ENCODE data around the gene PLTP. TPM values are rescaled to one million over a fixed set of nuclear protein-coding genes. Genes with fewer than 3 reads are reported as not detected.
A peak's percentile ranks its signal among the peaks of the same experiment; 100 is the strongest.

PLTP gene
- total and polyA plus RNA-seq, 2 of the 13 experiments (the other 11 are each of a cell fraction or from before 2014, with no cell fraction given), result 16.9 to 28.6 TPM

DNA sequence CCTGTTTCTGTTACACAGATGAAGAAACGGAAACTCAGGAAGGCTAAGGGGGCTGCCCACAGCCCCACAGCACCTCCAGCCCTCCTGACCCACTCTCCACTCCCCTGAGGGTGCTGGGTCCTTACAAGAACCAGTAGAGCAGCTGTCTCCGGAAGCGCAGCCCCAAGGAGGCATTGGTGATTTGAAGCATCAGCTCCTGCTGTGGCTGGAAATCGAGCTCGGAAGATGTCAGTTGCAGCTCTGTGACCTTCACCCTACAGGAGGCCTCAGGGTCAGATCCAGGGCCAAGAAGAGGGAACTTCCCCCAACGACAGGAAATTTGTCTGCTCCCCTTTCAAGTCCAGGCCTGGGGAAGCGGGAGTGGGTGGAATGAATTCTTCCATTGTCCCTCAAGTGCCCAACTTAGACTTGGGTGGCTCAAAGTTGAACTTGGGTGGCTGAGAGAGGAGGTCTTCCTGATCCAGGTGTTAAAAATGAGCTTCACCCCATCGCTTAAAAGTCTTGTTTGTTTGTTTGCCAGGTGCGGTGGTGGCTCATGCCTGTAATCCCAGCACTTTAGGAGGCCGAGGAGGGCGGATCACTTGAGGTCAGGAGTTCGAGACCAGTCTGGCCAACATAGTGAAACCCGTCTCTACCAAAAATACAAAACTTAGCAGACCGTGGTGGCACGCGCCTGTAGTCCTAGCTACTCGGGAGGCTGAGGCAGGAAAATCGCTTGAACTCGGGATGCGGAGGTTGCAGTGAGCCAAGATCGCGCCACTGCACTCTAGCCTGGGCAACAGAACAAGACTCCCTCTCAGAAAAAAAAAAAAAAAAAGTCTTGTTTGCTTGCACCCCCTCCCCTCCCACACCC, 1.9 kb downstream of the PLTP start (continued):
- TF ChIP-seq, protein P1, sequence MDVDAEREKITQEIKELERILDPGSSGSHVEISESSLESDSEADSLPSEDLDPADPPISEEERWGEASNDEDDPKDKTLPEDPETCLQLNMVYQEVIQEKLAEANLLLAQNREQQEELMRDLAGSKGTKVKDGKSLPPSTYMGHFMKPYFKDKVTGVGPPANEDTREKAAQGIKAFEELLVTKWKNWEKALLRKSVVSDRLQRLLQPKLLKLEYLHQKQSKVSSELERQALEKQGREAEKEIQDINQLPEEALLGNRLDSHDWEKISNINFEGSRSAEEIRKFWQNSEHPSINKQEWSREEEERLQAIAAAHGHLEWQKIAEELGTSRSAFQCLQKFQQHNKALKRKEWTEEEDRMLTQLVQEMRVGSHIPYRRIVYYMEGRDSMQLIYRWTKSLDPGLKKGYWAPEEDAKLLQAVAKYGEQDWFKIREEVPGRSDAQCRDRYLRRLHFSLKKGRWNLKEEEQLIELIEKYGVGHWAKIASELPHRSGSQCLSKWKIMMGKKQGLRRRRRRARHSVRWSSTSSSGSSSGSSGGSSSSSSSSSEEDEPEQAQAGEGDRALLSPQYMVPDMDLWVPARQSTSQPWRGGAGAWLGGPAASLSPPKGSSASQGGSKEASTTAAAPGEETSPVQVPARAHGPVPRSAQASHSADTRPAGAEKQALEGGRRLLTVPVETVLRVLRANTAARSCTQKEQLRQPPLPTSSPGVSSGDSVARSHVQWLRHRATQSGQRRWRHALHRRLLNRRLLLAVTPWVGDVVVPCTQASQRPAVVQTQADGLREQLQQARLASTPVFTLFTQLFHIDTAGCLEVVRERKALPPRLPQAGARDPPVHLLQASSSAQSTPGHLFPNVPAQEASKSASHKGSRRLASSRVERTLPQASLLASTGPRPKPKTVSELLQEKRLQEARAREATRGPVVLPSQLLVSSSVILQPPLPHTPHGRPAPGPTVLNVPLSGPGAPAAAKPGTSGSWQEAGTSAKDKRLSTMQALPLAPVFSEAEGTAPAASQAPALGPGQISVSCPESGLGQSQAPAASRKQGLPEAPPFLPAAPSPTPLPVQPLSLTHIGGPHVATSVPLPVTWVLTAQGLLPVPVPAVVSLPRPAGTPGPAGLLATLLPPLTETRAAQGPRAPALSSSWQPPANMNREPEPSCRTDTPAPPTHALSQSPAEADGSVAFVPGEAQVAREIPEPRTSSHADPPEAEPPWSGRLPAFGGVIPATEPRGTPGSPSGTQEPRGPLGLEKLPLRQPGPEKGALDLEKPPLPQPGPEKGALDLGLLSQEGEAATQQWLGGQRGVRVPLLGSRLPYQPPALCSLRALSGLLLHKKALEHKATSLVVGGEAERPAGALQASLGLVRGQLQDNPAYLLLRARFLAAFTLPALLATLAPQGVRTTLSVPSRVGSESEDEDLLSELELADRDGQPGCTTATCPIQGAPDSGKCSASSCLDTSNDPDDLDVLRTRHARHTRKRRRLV (CRISPR knock-in tag; IDR thresholded peaks at IDR 0.05), result no peak
- TF ChIP-seq ZNF30 (CRISPR knock-in tag; IDR thresholded peaks at IDR 0.05) (no peak), KDM4B (CRISPR knock-in tag; IDR thresholded peaks at IDR 0.05) (no peak), SMAD1 (CRISPR knock-in tag; IDR thresholded peaks at IDR 0.05; ENCODE audit: borderline replicate concordance, low read depth) (no peak), ZNF143 (CRISPR knock-in tag; IDR thresholded peaks at IDR 0.05) (no peak; the same call in 1 of the 2 replicates), ZNF225 (CRISPR knock-in tag; IDR thresholded peaks at IDR 0.05) (no peak), PCBP1 (IDR thresholded peaks at IDR 0.05; ENCODE audit: borderline replicate concordance, low read depth, low read length) (no peak), BCL6 (CRISPR knock-in tag; IDR thresholded peaks at IDR 0.05) (peak; percentile 61), FOXA1 (IDR thresholded peaks at IDR 0.05) (no peak), FOXA1 (CRISPR knock-in tag; IDR thresholded peaks at IDR 0.05) (0 out of 2 replicates have a peak, but pooled peaks have one; percentile 10), NR1H2 (CRISPR knock-in tag; IDR thresholded peaks at IDR 0.05; ENCODE audit: borderline replicate concordance, low read depth) (no peak), CHD2 (IDR thresholded peaks at IDR 0.05; ENCODE audit: low read depth, low read length) (no peak)
- TF ChIP-seq, protein P2, sequence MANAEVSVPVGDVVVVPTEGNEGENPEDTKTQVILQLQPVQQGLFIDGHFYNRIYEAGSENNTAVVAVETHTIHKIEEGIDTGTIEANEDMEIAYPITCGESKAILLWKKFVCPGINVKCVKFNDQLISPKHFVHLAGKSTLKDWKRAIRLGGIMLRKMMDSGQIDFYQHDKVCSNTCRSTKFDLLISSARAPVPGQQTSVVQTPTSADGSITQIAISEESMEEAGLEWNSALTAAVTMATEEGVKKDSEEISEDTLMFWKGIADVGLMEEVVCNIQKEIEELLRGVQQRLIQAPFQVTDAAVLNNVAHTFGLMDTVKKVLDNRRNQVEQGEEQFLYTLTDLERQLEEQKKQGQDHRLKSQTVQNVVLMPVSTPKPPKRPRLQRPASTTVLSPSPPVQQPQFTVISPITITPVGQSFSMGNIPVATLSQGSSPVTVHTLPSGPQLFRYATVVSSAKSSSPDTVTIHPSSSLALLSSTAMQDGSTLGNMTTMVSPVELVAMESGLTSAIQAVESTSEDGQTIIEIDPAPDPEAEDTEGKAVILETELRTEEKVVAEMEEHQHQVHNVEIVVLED (CRISPR knock-in tag; IDR thresholded peaks at IDR 0.05; ENCODE audit: borderline replicate concordance), result no peak
- TF ChIP-seq, protein P3, sequence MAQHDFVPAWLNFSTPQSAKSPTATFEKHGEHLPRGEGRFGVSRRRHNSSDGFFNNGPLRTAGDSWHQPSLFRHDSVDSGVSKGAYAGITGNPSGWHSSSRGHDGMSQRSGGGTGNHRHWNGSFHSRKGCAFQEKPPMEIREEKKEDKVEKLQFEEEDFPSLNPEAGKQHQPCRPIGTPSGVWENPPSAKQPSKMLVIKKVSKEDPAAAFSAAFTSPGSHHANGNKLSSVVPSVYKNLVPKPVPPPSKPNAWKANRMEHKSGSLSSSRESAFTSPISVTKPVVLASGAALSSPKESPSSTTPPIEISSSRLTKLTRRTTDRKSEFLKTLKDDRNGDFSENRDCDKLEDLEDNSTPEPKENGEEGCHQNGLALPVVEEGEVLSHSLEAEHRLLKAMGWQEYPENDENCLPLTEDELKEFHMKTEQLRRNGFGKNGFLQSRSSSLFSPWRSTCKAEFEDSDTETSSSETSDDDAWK (CRISPR knock-in tag; IDR thresholded peaks at IDR 0.05), result no peak
- TF ChIP-seq, protein P4, sequence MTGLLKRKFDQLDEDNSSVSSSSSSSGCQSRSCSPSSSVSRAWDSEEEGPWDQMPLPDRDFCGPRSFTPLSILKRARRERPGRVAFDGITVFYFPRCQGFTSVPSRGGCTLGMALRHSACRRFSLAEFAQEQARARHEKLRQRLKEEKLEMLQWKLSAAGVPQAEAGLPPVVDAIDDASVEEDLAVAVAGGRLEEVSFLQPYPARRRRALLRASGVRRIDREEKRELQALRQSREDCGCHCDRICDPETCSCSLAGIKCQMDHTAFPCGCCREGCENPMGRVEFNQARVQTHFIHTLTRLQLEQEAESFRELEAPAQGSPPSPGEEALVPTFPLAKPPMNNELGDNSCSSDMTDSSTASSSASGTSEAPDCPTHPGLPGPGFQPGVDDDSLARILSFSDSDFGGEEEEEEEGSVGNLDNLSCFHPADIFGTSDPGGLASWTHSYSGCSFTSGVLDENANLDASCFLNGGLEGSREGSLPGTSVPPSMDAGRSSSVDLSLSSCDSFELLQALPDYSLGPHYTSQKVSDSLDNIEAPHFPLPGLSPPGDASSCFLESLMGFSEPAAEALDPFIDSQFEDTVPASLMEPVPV (CRISPR knock-in tag; IDR thresholded peaks at IDR 0.05), result no peak
- TF ChIP-seq, protein P5, sequence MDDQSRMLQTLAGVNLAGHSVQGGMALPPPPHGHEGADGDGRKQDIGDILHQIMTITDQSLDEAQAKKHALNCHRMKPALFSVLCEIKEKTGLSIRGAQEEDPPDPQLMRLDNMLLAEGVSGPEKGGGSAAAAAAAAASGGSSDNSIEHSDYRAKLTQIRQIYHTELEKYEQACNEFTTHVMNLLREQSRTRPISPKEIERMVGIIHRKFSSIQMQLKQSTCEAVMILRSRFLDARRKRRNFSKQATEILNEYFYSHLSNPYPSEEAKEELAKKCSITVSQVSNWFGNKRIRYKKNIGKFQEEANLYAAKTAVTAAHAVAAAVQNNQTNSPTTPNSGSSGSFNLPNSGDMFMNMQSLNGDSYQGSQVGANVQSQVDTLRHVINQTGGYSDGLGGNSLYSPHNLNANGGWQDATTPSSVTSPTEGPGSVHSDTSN (CRISPR knock-in tag; IDR thresholded peaks at IDR 0.05; ENCODE audit: borderline replicate concordance), result no peak
- TF ChIP-seq, protein P6, sequence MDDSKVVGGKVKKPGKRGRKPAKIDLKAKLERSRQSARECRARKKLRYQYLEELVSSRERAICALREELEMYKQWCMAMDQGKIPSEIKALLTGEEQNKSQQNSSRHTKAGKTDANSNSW (CRISPR knock-in tag; IDR thresholded peaks at IDR 0.05; ENCODE audit: borderline replicate concordance), result no peak

All from HepG2 (cell line).